Activated gamma-delta T cell treated with anti-CD3 and anti-CD28 coated beads, Interleukin-2, amount 50 U/mL, for 16 hours (primary cell): ENCODE data around the gene FLNC.
A peak's percentile ranks its signal among the peaks of the same experiment; 100 is the strongest.

Experiments used
- DNase-seq: peaks from one replicate; pipeline ENCODE4 v3.0.0-alpha.2; 2020; ENCODE audit warnings: low read depth

Gene FLNC

GRCh38 chr7:128833148-128833945 lies 3.1 kb downstream of the FLNC start:
- DNase-seq, result no peak

GRCh38 chr7:128833946-128834325 lies 3.7 kb downstream of the FLNC start:
- no peak for DNase-seq

GRCh38 chr7:128835231-128835751 lies 5.1 kb downstream of the FLNC start:
- no peak for DNase-seq

GRCh38 chr7:128835790-128836641 lies 5.8 kb downstream of the FLNC start:
- DNase-seq, result no peak

GRCh38 chr7:128836729-128837348 lies 6.6 kb downstream of the FLNC start:
- no peak for DNase-seq

- no peak for DNase-seq
Measured at GRCh38 chr7:128837521-128837921, 7.3 kb downstream of the FLNC start.

- DNase-seq, result no peak
Measured at GRCh38 chr7:128838109-128838779, 8.0 kb downstream of the FLNC start.

GRCh38 chr7:128838981-128839731 lies 8.9 kb downstream of the FLNC start:
- DNase-seq, result no peak

GRCh38 chr7:128839751-128840177 lies 9.6 kb downstream of the FLNC start:
- no peak for DNase-seq

- DNase-seq, result no peak
Measured at GRCh38 chr7:128840326-128841170, 10.3 kb downstream of the FLNC start.

GRCh38 chr7:128841171-128841690 lies 11.0 kb downstream of the FLNC start:
- no peak for DNase-seq

GRCh38 chr7:128841921-128842673 lies 11.9 kb downstream of the FLNC start:
- DNase-seq, result peak; percentile 32

- DNase-seq, result no peak
Measured at GRCh38 chr7:128842674-128843641, 12.8 kb downstream of the FLNC start.

- no peak for DNase-seq
Measured at GRCh38 chr7:128843938-128844621, 13.9 kb downstream of the FLNC start.

GRCh38 chr7:128844777-128845311 lies 14.6 kb downstream of the FLNC start:
- no peak for DNase-seq

GRCh38 chr7:128845475-128845874 lies 15.3 kb downstream of the FLNC start:
- DNase-seq, result no peak

- no peak for DNase-seq
Measured at GRCh38 chr7:128845987-128846386, 15.8 kb downstream of the FLNC start.
